ENCODE measurements around the gene KDM2A. TPM values are rescaled to one million over a fixed set of nuclear protein-coding genes. Genes with fewer than 3 reads are reported as not detected.
"Not testable (repeated sequence)": the region's sequence is repeated elsewhere in the genome, so short reads cannot be mapped to it uniquely, and the experiment has no call there.

KDM2A gene
- total and polyA plus RNA-seq, 2 of the 13 experiments (the other 11 are each of a cell fraction or from before 2014, with no cell fraction given) = 31.3 to 31.4 TPM

DNA sequence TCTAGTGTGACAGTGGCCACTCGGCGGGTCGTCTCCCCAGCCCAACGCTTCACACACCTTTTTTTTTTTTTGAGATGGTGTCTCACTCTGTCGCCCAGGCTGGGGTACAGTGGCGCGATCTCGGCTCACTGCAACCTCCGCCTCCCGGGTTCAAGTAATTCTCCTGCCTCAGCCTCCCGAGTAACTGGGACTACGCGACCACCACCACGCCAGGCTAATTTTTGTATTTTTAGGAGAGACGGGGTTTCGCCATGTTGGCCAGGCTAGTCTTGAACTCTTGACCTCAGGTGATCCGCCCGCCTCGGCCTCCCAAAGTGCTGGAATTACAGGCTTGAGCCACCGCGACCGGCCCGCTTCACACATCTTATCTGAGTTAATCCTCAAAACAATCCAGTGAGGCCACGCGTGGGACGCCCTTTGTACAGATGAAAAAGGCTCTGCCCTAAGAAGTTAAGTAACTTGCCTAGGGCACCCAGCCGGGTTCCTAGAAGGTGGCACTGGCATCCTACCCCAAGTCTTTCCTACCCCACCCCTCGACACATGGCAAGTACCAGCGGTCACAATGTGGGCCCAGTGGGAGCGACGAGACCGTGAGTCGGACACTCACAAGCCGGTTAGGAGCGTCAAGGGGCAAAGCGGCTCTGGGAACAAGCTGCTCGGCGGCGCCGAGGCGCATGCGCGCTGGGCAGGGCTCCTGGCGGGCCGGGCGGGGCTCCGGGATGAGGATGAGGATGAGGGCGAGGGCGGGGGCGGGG lies 142.0 kb downstream of the KDM2A start (continued):
- TF ChIP-seq ZNF607 (CRISPR knock-in tag; IDR thresholded peaks at IDR 0.05; ENCODE audit: borderline replicate concordance) (peak; percentile 83; the same call in 1 of the 2 replicates), ZMYM2 (CRISPR knock-in tag; IDR thresholded peaks at IDR 0.05) (0 out of 2 replicates have a peak, but pooled peaks have one; percentile 15), GATAD2A (CRISPR knock-in tag; IDR thresholded peaks at IDR 0.05) (0 out of 2 replicates have a peak, but pooled peaks have one; percentile 25), ZFP90 (CRISPR knock-in tag; IDR thresholded peaks at IDR 0.05; ENCODE audit: borderline replicate concordance) (0 out of 2 replicates have a peak, but pooled peaks have one; percentile 45), POLR2A (IDR thresholded peaks at IDR 0.05; ENCODE audit: insufficient read depth in 1 of 2, low read depth in 2 of 2, low read length in 2 of 2) (peak in 1 of 2 experiments; percentile 46; a peak in 1 of 4 replicates), ZNF501 (CRISPR knock-in tag; IDR thresholded peaks at IDR 0.05) (peak; percentile 71), ZNF598 (CRISPR knock-in tag; IDR thresholded peaks at IDR 0.05; ENCODE audit: borderline replicate concordance) (0 out of 2 replicates have a peak, but pooled peaks have one; percentile 23), LCORL (CRISPR knock-in tag; IDR thresholded peaks at IDR 0.05) (peak; percentile 33; the same call in 1 of the 2 replicates), ZNF205 (CRISPR knock-in tag; IDR thresholded peaks at IDR 0.05) (peak; percentile 70), SALL1 (CRISPR knock-in tag; IDR thresholded peaks at IDR 0.05) (peak; percentile 21; the same call in 1 of the 2 replicates), PAXIP1 (CRISPR knock-in tag; conservative IDR thresholded peaks at IDR 0.05) (peak; percentile 22; the same call in 1 of the 2 replicates), ZNF616 (CRISPR knock-in tag; IDR thresholded peaks at IDR 0.05; ENCODE audit: low read depth) (peak; percentile 18; the same call in 1 of the 2 replicates), RXRA (CRISPR knock-in tag; IDR thresholded peaks at IDR 0.05) (peak; percentile 15; the same call in 1 of the 2 replicates), CAMTA2 (CRISPR knock-in tag; IDR thresholded peaks at IDR 0.05; ENCODE audit: borderline replicate concordance) (0 out of 2 replicates have a peak, but pooled peaks have one; percentile 54), RBFOX2 (IDR thresholded peaks at IDR 0.05; ENCODE audit: low read depth, low read length) (0 out of 2 replicates have a peak, but pooled peaks have one; percentile 21), ARNT2 (CRISPR knock-in tag; IDR thresholded peaks at IDR 0.05; ENCODE audit: low read depth) (0 out of 2 replicates have a peak, but pooled peaks have one; percentile 33)
- TF ChIP-seq, protein P1, sequence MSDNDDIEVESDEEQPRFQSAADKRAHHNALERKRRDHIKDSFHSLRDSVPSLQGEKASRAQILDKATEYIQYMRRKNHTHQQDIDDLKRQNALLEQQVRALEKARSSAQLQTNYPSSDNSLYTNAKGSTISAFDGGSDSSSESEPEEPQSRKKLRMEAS (IDR thresholded peaks at IDR 0.05) = peak; percentile 67
- TF ChIP-seq, protein P2, sequence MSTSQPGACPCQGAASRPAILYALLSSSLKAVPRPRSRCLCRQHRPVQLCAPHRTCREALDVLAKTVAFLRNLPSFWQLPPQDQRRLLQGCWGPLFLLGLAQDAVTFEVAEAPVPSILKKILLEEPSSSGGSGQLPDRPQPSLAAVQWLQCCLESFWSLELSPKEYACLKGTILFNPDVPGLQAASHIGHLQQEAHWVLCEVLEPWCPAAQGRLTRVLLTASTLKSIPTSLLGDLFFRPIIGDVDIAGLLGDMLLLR (CRISPR knock-in tag; IDR thresholded peaks at IDR 0.05) = 0 out of 2 replicates have a peak, but pooled peaks have one; percentile 28
- not testable (repeated sequence) for TF ChIP-seq LCORL (IDR thresholded peaks at IDR 0.05)
